Common myeloid progenitor, CD34-positive (primary cell): ENCODE measurements around the gene SLIT3.

ENCODE experiments used
- CTCF ChIA-PET: fragments of 350-600 bp; sonication (Branson Sonifier 250); formaldehyde crosslinking; loops from one replicate; lab custom pipeline; 2021; ENCODE audit warnings: antibody characterized with exemption; lab: Charles Lee
- POLR2A ChIA-PET: fragments of 350-600 bp; sonication (Branson Sonifier 250); formaldehyde crosslinking; loops from one replicate; lab custom pipeline; 2021; ENCODE audit warnings: antibody characterized with exemption; lab: Charles Lee
- DNase-seq, 3 donors: peaks; one replicate each; pipeline versions ENCODE4 v3.0.0 to v3.0.0-alpha.2; 2013
- H3K27ac ChIP-seq, 2 experiments: 1 replicate in 1 of 2; 2 replicates in 1 of 2; pipeline ENCODE4 v1.7.0; 2013; ENCODE audit warnings: inconsistent platforms in 2 of 2, low read length in 2 of 2, mild to moderate bottlenecking in 2 of 2, low read depth in 1 of 2, moderate library complexity in 1 of 2; ENCODE audit not compliant: severe bottlenecking in 2 of 2, insufficient read depth in 1 of 2, poor library complexity in 1 of 2
- H3K27me3 ChIP-seq, 5 experiments: replicated peaks in 2 of 5; 1 replicate in 3 of 5; 2 replicates in 2 of 5; pipeline versions ENCODE4 v1.6.1 to v1.7.0; 2013; ENCODE audit warnings: low read length in 4 of 5, mild to moderate bottlenecking in 2 of 5, moderate library complexity in 2 of 5, inconsistent platforms in 1 of 5; ENCODE audit not compliant: insufficient read depth in 5 of 5, control insufficient read depth in 4 of 5
- H3K36me3 ChIP-seq, 4 experiments: 1 replicate in 2 of 4; 2 replicates in 2 of 4; pipeline versions ENCODE4 v1.6.1 to v1.7.0; 2013; ENCODE audit warnings: low read length in 3 of 4, control low read depth in 1 of 4, mild to moderate bottlenecking in 1 of 4; ENCODE audit not compliant: control insufficient read depth in 4 of 4, insufficient read depth in 4 of 4
- H3K4me1 ChIP-seq, 4 experiments: 1 replicate in 3 of 4; 2 replicates in 1 of 4; pipeline versions ENCODE4 v1.6.1 to v1.7.1; 2013; ENCODE audit warnings: low read length in 3 of 4, mild to moderate bottlenecking in 3 of 4, control low read depth in 1 of 4, inconsistent platforms in 1 of 4, moderate library complexity in 1 of 4; ENCODE audit not compliant: control insufficient read depth in 4 of 4, insufficient read depth in 4 of 4; ENCODE audit errors: control extremely low read depth in 1 of 4
- H3K4me3 ChIP-seq, 7 experiments: 1 replicate in 4 of 7; 2 replicates in 3 of 7; pipeline versions ENCODE4 v1.5.1 to v1.7.0; 2013; ENCODE audit warnings: mild to moderate bottlenecking in 7 of 7, low read length in 6 of 7, moderate library complexity in 6 of 7, inconsistent platforms in 2 of 7, low read depth in 2 of 7, control low read depth in 1 of 7; ENCODE audit not compliant: insufficient read depth in 4 of 7, control insufficient read depth in 1 of 7; ENCODE audit errors: extremely low read depth in 1 of 7
- H3K9me3 ChIP-seq, 5 experiments: 1 replicate in 4 of 5; 2 replicates in 1 of 5; pipeline versions ENCODE4 v1.6.1 to v1.7.1; 2013; ENCODE audit warnings: low read length in 4 of 5, mild to moderate bottlenecking in 2 of 5, inconsistent platforms in 1 of 5, low read depth in 1 of 5, moderate library complexity in 1 of 5; ENCODE audit not compliant: control insufficient read depth in 4 of 5, insufficient read depth in 2 of 5; ENCODE audit errors: control extremely low read depth in 1 of 5
- WGBS: methylation state at CpG from one replicate; pipeline ENCODE4 v1.1.5; 2013; ENCODE audit not compliant: insufficient coverage; 5-methylcytosine and 5-hydroxymethylcytosine counted together

The SLIT3 gene

DNA sequence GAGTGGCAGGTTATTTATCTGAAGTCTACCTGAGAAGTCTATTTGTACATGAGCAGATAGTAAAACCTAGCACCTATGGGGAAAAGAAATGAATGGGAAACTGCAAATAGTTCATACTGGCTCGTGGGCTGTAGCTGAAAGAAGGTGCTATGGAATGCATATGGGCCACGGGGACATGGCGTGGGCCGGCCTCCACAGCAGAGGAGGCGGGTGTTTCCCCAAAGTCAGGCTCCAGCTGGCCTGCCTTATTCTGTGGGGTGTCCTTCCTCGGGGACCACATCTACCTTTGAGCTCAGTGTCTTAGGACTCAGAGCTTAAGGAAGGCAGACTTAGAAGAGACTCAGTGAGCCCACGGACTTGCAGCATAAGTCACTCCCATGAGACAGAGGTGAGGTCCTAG is 371.3 kb downstream of the SLIT3 start:
- WGBS: 100% methylated on average over 4 of the region's 7 CpGs
- Histone ChIP-seq H3K4me3 (no peak overlapping the region), H3K9me3 (no peaks in the 10 kb centered on the region), H3K4me1 (no peaks in the 10 kb centered on the region), H3K36me3 (no peaks in the 10 kb centered on the region), H3K27me3 (peaks cover 0 to 6% (median 4%) of the 10 kb centered on the region in 5 experiments), H3K27ac (no peak overlapping the region)
- no peak for DNase-seq
- CTCF ChIA-PET: no interaction called here
- POLR2A ChIA-PET: no interaction called here

DNA sequence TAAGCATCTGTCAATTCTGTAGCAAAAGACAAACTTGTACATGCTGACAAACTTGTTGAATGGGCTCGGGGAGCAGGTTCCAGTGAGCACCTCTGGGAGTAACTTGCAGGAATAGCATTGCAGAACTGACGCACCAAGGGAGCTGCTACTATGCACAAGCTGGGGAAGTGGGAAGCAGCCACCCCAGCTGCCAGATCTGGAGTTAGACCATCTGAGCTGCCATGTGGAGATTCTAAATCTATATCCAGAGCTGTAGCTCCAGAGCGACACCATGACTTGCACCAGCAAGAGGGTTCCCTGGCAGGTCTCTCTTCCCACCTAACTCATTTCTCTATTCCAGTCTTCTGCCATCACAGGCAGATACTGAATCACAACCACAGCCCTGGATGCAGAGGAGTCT is 375.8 kb downstream of the SLIT3 start:
- DNase-seq: no peak
- WGBS: 90% methylated on average over 3 of the region's 3 CpGs
- CTCF ChIA-PET: no interaction called here
- no peak overlapping the region for H3K27ac ChIP-seq
- peaks cover 0 to 7% (median 2%) of the 10 kb centered on the region in 4 experiments for H3K4me1 ChIP-seq
- H3K9me3 ChIP-seq: no peaks in the 10 kb centered on the region
- H3K27me3 ChIP-seq: peaks cover 0 to 18% (median 11%) of the 10 kb centered on the region in 5 experiments
- no peaks in the 10 kb centered on the region for H3K36me3 ChIP-seq
- POLR2A ChIA-PET: no interaction called here
- H3K4me3 ChIP-seq: no peak overlapping the region

GRCh38 chr5:168921147-168921866 is 379.6 kb downstream of the SLIT3 start:
- WGBS: no CpG with 5 or more reads among the region's 7 CpGs
- Histone ChIP-seq H3K27me3 (peaks cover 0 to 22% (median 12%) of the 10 kb centered on the region in 5 experiments), H3K27ac (no peak overlapping the region), H3K9me3 (no peaks in the 10 kb centered on the region), H3K4me1 (peaks cover 0 to 10% (median 6%) of the 10 kb centered on the region in 4 experiments), H3K36me3 (no peaks in the 10 kb centered on the region), H3K4me3 (no peak overlapping the region)
- POLR2A ChIA-PET: no interaction called here
- DNase-seq: no peak
- CTCF ChIA-PET: interaction anchor here (0.8 to 1.6 kb wide), 2 partner anchors 12 to 23 kb away, joined by 3 read pairs; no protein-coding TSS in a partner anchor

GRCh38 chr5:168920019-168920810 is 380.7 kb downstream of the SLIT3 start:
- Histone ChIP-seq H3K9me3 (no peaks in the 10 kb centered on the region), H3K4me1 (peaks cover 0 to 10% (median 6%) of the 10 kb centered on the region in 4 experiments), H3K36me3 (no peaks in the 10 kb centered on the region), H3K4me3 (peak overlapping the region in 3 of 7 experiments; percentile 7 to 59 (median 52)), H3K27ac (no peak overlapping the region), H3K27me3 (peaks cover 0 to 19% (median 12%) of the 10 kb centered on the region in 5 experiments)
- ChIA-PET CTCF (interaction anchor here (0.8 to 1.6 kb wide), 4 partner anchors 11 to 44 kb away, joined by 3 read pairs; no protein-coding TSS in a partner anchor), POLR2A (no interaction called here)
- peak; percentile 13 to 68 (median 66) for DNase-seq
- under 1% methylated on average over 11 of the region's 14 CpGs for WGBS

DNA sequence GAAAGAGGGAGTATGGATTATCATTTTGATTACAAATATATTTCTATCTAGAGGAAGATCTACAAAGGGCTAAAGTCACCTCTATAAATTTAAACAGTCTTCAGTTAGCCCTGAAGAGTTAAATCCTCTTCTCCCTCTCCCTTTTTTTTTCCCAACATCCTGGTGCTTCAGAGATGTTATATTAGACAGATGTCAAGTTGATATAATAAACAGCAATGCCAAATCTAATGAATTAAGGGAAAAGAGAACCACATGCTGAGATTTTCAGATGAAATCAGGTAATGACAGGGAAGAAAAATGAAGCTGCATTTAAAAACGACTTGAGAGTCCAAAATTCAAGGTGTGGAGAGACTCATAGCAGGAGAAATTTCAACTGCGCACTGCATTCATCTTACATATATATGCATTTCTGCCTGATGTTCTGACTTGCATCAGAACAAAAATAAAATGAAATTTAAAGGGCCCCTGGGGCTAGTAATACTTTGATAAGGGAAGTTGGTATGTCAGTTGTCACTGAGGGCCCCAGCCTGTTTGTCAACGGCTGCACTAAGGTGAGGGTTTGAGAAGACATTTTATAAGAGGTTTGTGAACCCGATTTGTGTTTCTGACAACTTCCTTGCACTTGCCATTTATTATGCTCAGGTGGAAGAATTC is 382.9 kb downstream of the SLIT3 start:
- ChIA-PET CTCF (no interaction called here), POLR2A (no interaction called here)
- DNase-seq: no peak
- Histone ChIP-seq H3K36me3 (no peaks in the 10 kb centered on the region), H3K27ac (no peak overlapping the region), H3K4me3 (no peak overlapping the region), H3K9me3 (no peaks in the 10 kb centered on the region), H3K27me3 (peaks cover 0 to 19% (median 14%) of the 10 kb centered on the region in 5 experiments), H3K4me1 (peaks cover 3 to 10% (median 6%) of the 10 kb centered on the region in 4 experiments)
- WGBS: 83% methylated on average over 1 of the region's 4 CpGs

DNA sequence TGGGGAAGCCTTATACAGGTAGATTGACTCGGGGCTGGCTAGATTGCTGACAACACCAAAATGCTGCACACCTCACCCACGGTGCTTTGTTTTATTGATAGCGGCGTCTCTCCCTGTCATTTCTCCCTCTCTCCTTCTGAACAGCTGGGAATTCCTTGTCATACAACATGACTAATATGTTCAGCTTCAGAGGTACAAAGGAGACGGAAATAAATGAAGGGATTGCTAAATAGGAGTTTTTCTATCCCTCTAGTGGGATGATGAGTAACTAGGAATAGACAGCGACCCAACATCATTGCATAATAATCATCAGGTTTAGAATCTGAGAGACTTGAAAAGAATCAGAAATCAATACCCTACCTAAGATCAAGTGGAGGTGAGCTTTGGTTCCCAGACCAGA is 384.1 kb downstream of the SLIT3 start:
- H3K27ac ChIP-seq: no peak overlapping the region
- peaks cover 0 to 19% (median 12%) of the 10 kb centered on the region in 5 experiments for H3K27me3 ChIP-seq
- H3K9me3 ChIP-seq: no peaks in the 10 kb centered on the region
- ChIA-PET CTCF (no interaction called here), POLR2A (no interaction called here)
- DNase-seq: no peak
- H3K36me3 ChIP-seq: no peaks in the 10 kb centered on the region
- 91% methylated on average over 4 of the region's 6 CpGs for WGBS
- no peak overlapping the region for H3K4me3 ChIP-seq
- peaks cover 3 to 10% (median 6%) of the 10 kb centered on the region in 4 experiments for H3K4me1 ChIP-seq
